IMR-90 (cell line): ENCODE results near the gene PSPN. TPM values are rescaled to one million over a fixed set of nuclear protein-coding genes. Genes with fewer than 3 reads are reported as not detected.
A peak's percentile ranks its signal among the peaks of the same experiment; 100 is the strongest.

ENCODE experiments used
- ATAC-seq: fragments of 200-7000 bp; cut with Tn5 transposase; 2 replicates; pipeline ENCODE4 v1.9.1; 2020; ENCODE audit warnings: low read depth, mild to moderate bottlenecking, moderate library complexity
- BruUV-seq: library from RNA; stranded (reverse); fragments of 400-500 nt; replicated peaks from 2 replicates; lab custom pipeline; 2021; lab: Mats Ljungman, UMichigan
- CTCF ChIA-PET: fragments of 300-600 bp; formaldehyde crosslinking; extraction: SDS; loops from one replicate; lab custom pipeline; 2021; ENCODE audit warnings: antibody characterized with exemption; lab: Yijun Ruan, JAX
- POLR2A ChIA-PET: fragments of 300-600 bp; sonication (Branson Sonifier 250); formaldehyde crosslinking; loops from one replicate; lab custom pipeline; 2022; ENCODE audit warnings: antibody characterized with exemption; ENCODE audit not compliant: unreplicated experiment; lab: Charles Lee
- DNase-seq: peaks from one replicate; pipeline ENCODE4 v3.0.0; 2013
- H2AFZ ChIP-seq: replicated peaks from 2 replicates; pipeline ENCODE3; 2013; ENCODE audit warnings: low read length, mild to moderate bottlenecking; ENCODE audit not compliant: poor library complexity
- H2AK5ac ChIP-seq: 2 replicates; pipeline ENCODE4 v1.6.1; 2013; ENCODE audit warnings: low read depth, low read length, inconsistent platforms
- H2AK9ac ChIP-seq: replicated peaks from 2 replicates; pipeline ENCODE3; 2013; ENCODE audit warnings: mild to moderate bottlenecking, low read depth, low read length, moderate library complexity; ENCODE audit not compliant: poor library complexity
- H2BK120ac ChIP-seq: 2 replicates; pipeline ENCODE4 v1.6.1; 2013; ENCODE audit warnings: low read depth, low read length, inconsistent platforms
- H2BK15ac ChIP-seq: 3 replicates; pipeline ENCODE4 v1.6.1; 2013; ENCODE audit warnings: low read depth, low read length, inconsistent platforms
- H2BK20ac ChIP-seq: 2 replicates; pipeline ENCODE4 v1.6.1; 2013; ENCODE audit warnings: low read depth, mild to moderate bottlenecking, inconsistent platforms, low read length, moderate library complexity
- H2BK5ac ChIP-seq: 2 replicates; pipeline ENCODE4 v1.6.1; 2013; ENCODE audit warnings: mild to moderate bottlenecking, low read depth, low read length, inconsistent platforms; ENCODE audit not compliant: poor library complexity, severe bottlenecking
- H3K14ac ChIP-seq: replicated peaks from 2 replicates; pipeline ENCODE4 v1.6.1; 2013; ENCODE audit warnings: low read depth, low read length, inconsistent platforms
- H3K18ac ChIP-seq: 2 replicates; pipeline ENCODE4 v1.6.1; 2013; ENCODE audit warnings: low read depth, low read length, control low read depth
- H3K23ac ChIP-seq: 2 replicates; pipeline ENCODE4 v1.6.1; 2013; ENCODE audit warnings: low read depth, low read length, inconsistent platforms
- H3K27ac ChIP-seq: 2 replicates; pipeline ENCODE4 v1.5.1; 2013; ENCODE audit warnings: mild to moderate bottlenecking, control low read depth, low read length; ENCODE audit not compliant: insufficient read depth
- H3K27me3 ChIP-seq: 2 replicates; pipeline ENCODE4 v1.6.1; 2013; ENCODE audit warnings: low read length; ENCODE audit not compliant: control insufficient read depth, insufficient read depth
- H3K36me3 ChIP-seq: 2 replicates; pipeline ENCODE4 v1.6.1; 2013; ENCODE audit warnings: low read length, mixed read lengths; ENCODE audit not compliant: control insufficient read depth, insufficient read depth
- H3K4ac ChIP-seq: 2 replicates; pipeline ENCODE4 v1.6.1; 2013; ENCODE audit warnings: low read depth, low read length, inconsistent platforms
- H3K4me1 ChIP-seq: 2 replicates; pipeline ENCODE4 v1.6.1; 2013; ENCODE audit warnings: low read length, mixed read lengths; ENCODE audit not compliant: control insufficient read depth, insufficient read depth
- H3K4me2 ChIP-seq: 2 replicates; pipeline ENCODE4 v1.6.1; 2013; ENCODE audit warnings: low read depth, mild to moderate bottlenecking, control low read depth, low read length, moderate library complexity
- H3K4me3 ChIP-seq: 2 replicates; pipeline ENCODE4 v1.5.1; 2013; ENCODE audit warnings: low read depth, mild to moderate bottlenecking, control low read depth, low read length, moderate library complexity; ENCODE audit not compliant: insufficient read depth
- H3K56ac ChIP-seq: 2 replicates; pipeline ENCODE4 v1.6.1; 2013; ENCODE audit warnings: low read length, inconsistent platforms; ENCODE audit not compliant: insufficient read depth; ENCODE audit errors: extremely low read depth
- H3K79me1 ChIP-seq, 2 experiments: 2 replicates each; pipeline ENCODE4 v1.6.1; 2013; ENCODE audit warnings: low read length in 2 of 2, inconsistent platforms in 1 of 2, low read depth in 1 of 2
- H3K9ac ChIP-seq: 2 replicates; pipeline ENCODE4 v1.6.1; 2013; ENCODE audit warnings: low read depth, low read length, control low read depth
- H3K9me1 ChIP-seq: 2 replicates; pipeline ENCODE4 v1.6.1; 2013; ENCODE audit warnings: low read length, inconsistent platforms; ENCODE audit not compliant: insufficient read depth
- H3K9me3 ChIP-seq: 2 replicates; pipeline ENCODE4 v1.6.1; 2013; ENCODE audit warnings: low read length; ENCODE audit not compliant: control insufficient read depth, insufficient read depth
- H4K20me1 ChIP-seq: 2 replicates; pipeline ENCODE4 v1.6.1; 2013; ENCODE audit warnings: low read length, inconsistent platforms; ENCODE audit not compliant: insufficient read depth
- H4K5ac ChIP-seq: 2 replicates; pipeline ENCODE4 v1.6.1; 2013; ENCODE audit warnings: mild to moderate bottlenecking, low read depth, low read length, control low read depth
- H4K8ac ChIP-seq, 2 experiments: 2 replicates each; pipeline ENCODE4 v1.6.1; 2013; ENCODE audit warnings: low read depth in 2 of 2, low read length in 2 of 2, control low read depth in 1 of 2, inconsistent platforms in 1 of 2
- H4K91ac ChIP-seq: 2 replicates; pipeline ENCODE4 v1.6.1; 2013; ENCODE audit warnings: low read depth, low read length, inconsistent platforms; ENCODE audit not compliant: insufficient read depth
- BHLHE40 ChIP-seq: fragments of 150-350 bp; IDR thresholded peaks from 2 replicates; pipeline ENCODE4 v1.6.1; 2016; ENCODE audit warnings: mild to moderate bottlenecking, low read depth, low read length
- CEBPB ChIP-seq: IDR thresholded peaks from 2 replicates; pipeline ENCODE4 v1.6.1; 2012; ENCODE audit warnings: low read depth, low read length, improper control_type of control experiment
- CHD1 ChIP-seq: IDR thresholded peaks from 2 replicates; pipeline ENCODE4 v1.6.1; 2012; ENCODE audit warnings: low read depth, low read length, improper control_type of control experiment
- ELK1 ChIP-seq: fragments of 150-350 bp; IDR thresholded peaks from 2 replicates; pipeline ENCODE4 v1.6.1; 2016; ENCODE audit warnings: low read depth, mild to moderate bottlenecking, low read length, moderate library complexity, borderline replicate concordance
- FOS ChIP-seq: fragments of 150-350 bp; IDR thresholded peaks from 2 replicates; pipeline ENCODE4 v1.6.1; 2016; ENCODE audit warnings: low read depth, low read length
- MAFK ChIP-seq: IDR thresholded peaks from 2 replicates; pipeline ENCODE4 v1.6.1; 2012; ENCODE audit warnings: low read depth, low read length, improper control_type of control experiment
- MAZ ChIP-seq: IDR thresholded peaks from 2 replicates; pipeline ENCODE4 v1.6.1; 2012; ENCODE audit warnings: low read depth, mild to moderate bottlenecking, low read length, improper control_type of control experiment, moderate library complexity, borderline replicate concordance
- MXI1 ChIP-seq: IDR thresholded peaks from 2 replicates; pipeline ENCODE4 v1.6.1; 2012; ENCODE audit warnings: low read depth, mild to moderate bottlenecking, low read length, moderate library complexity, borderline replicate concordance
- POLR2A ChIP-seq: IDR thresholded peaks from 2 replicates; pipeline ENCODE4 v1.6.1; 2012; ENCODE audit warnings: mild to moderate bottlenecking, low read depth, low read length
- RCOR1 ChIP-seq: IDR thresholded peaks from 2 replicates; pipeline ENCODE4 v1.6.1; 2012; ENCODE audit warnings: mild to moderate bottlenecking, low read length, improper control_type of control experiment; ENCODE audit not compliant: insufficient replicate concordance
- RFX5 ChIP-seq: IDR thresholded peaks from 2 replicates; pipeline ENCODE4 v1.8.0; 2012; ENCODE audit warnings: low read depth, mild to moderate bottlenecking, low read length, moderate library complexity
- SMC3 ChIP-seq: fragments of 150-350 bp; IDR thresholded peaks from 2 replicates; pipeline ENCODE4 v1.6.1; 2016; ENCODE audit warnings: low read depth, mild to moderate bottlenecking, antibody characterized with exemption, low read length, moderate library complexity
- WGBS, 2 experiments: methylation state at CpG; one replicate each; pipeline versions ENCODE4 v1.1.5 to v1.1.7; 2013; ENCODE audit warnings: missing lambda C conversion rate in 2 of 2; ENCODE audit not compliant: insufficient read length in 1 of 2; ENCODE audit errors: extremely low coverage in 2 of 2; 5-methylcytosine and 5-hydroxymethylcytosine counted together
- dilution Hi-C: fragments of 300-500 bp; cut with HindIII; formaldehyde crosslinking; loops from one replicate; pipeline ENCODE4 v1.14.3; 2018; ENCODE audit warnings: low sequenced_read_pairs; ENCODE audit not compliant: unreplicated experiment
- in situ Hi-C: fragments of 300-500 bp; cut with MboI; formaldehyde crosslinking; loops from 3 replicates; pipeline ENCODE4 v1.14.3; 2019; ENCODE audit warnings: low sequenced_read_pairs, inconsistent platforms, mixed read lengths
- intact Hi-C: fragments of 100-400 bp; cut with micrococcal nuclease; formaldehyde crosslinking; loops from 2 replicates; pipeline ENCODE4 v1.10.0; 2022
- polyA plus RNA-seq, 3 experiments: library from polyadenylated mRNA; depleted of rRNA; stranded (reverse); fragments of >200 nt; gene quantifications; 2 replicates each; pipeline ENCODE4 v1.2.3, GENCODE V29; 2012; ENCODE audit warnings: low replicate concordance in 1 of 3
- total RNA-seq: library from RNA; depleted of rRNA; stranded (reverse); fragments of >200 nt; gene quantifications from 2 replicates; pipeline ENCODE4 v1.2.3, GENCODE V29; 2012
- TF ChIP-seq, protein P1 (sequence below): conservative IDR thresholded peaks from 2 replicates; pipeline ENCODE4 v1.5.1; 2012; ENCODE audit warnings: mild to moderate bottlenecking, low read depth, low read length, improper control_type of control experiment

Gene PSPN
- total and polyA plus RNA-seq, 2 of the 4 experiments (the other 2 are of a cell fraction) = 0.34 to 0.54 TPM

DNA sequence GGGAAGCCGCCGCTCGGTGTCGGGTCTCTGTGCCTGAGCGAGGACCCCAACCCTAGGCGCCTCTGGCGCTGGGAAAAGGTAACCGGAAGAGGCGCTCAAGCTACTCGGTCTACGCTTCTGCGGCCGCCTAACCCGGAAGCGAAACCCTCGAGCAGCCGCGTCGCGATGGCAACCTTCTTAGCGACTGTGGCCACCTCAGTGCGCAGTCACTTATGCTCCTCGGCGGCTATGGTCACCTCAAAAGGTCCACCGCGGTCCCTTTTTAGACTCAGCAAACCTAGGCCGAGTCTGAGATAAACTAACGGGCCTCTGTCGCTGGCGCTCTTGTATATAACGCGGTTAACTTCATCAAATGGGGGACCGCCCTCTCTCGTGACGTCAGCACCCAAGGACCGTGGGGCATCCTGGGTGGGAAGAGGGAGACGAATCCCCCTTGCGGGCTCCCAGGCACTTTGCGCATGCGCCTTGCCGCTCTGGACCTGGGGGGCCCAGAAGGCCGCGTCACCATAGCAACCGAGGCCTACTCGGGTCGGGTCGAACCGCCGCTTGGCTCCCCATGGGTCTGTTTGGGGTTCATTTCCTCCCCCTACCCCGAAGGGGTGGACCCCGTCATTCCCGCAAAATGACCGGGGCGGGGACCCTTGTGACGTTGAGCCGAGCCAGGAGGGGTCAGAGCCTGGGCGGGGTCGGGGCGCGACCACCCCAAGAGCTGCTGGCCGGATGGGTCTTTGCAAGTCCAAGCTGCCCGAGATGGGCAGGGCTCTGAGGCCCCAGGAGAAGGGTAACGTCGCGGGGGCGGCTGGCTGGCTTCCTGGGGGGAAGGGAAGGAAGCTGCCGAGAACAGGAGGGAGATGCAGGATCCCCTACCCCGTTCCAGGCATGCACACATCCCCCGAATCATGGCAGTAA lies 17.6 kb upstream of the PSPN start, which contains the start of gene GTF2F1:
TSS of gene GTF2F1 (minus strand) at position 91 of the 909 bp plus-strand sequence. CDS start 169 bp downstream, outside the sequence.
- peak within 1 kb of the TSS; percentile 81; the same call in 1 of the 2 replicates for H3K23ac ChIP-seq
- H4K5ac ChIP-seq = peak within 1 kb of the TSS; percentile 90
- in situ Hi-C loops = no loop called here
- H3K18ac ChIP-seq = peak within 1 kb of the TSS; percentile 89
- peak within 1 kb of the TSS; percentile 95 for H2BK5ac ChIP-seq
- H4K20me1 ChIP-seq = no peaks in the 10 kb centered on the region
- peak within 1 kb of the TSS; percentile 96 to 100 for H4K8ac ChIP-seq
- peaks cover 17% of the 10 kb centered on the region for H3K36me3 ChIP-seq
- H2AK5ac ChIP-seq = peak within 1 kb of the TSS; percentile 89
- H3K27ac ChIP-seq = peak within 1 kb of the TSS; percentile 90
- H2AK9ac ChIP-seq = peak within 1 kb of the TSS; percentile 97
- H3K9me3 ChIP-seq = no peaks in the 10 kb centered on the region
- H2BK15ac ChIP-seq = peak within 1 kb of the TSS; percentile 35; the same call in 1 of the 3 replicates
- H3K14ac ChIP-seq = peak within 1 kb of the TSS; percentile 92
- peaks cover 10% of the 10 kb centered on the region for H3K9me1 ChIP-seq
- dilution Hi-C loops = no loop called here
- peak within 1 kb of the TSS; percentile 96 for H3K56ac ChIP-seq
- 0% methylated on average over 33 of the region's 69 CpGs; no CpG with 5 or more reads in 1 of the 2 experiments for WGBS, 2 experiments
- peak within 1 kb of the TSS; percentile 98 for H3K4ac ChIP-seq
- intact Hi-C loops = loop anchor here (1.0 kb wide), 2 partner anchors 20 to 175 kb away; no protein-coding TSS in a partner anchor
- peak within 1 kb of the TSS; percentile 99 for H2AFZ ChIP-seq
- ChIA-PET POLR2A (interaction anchor here (0.7 kb wide), 1 partner anchor 21 kb away, joined by 3 read pairs; the partner anchor contains the start of gene ALKBH7), CTCF (no interaction called here)
- no peaks in the 10 kb centered on the region for H3K27me3 ChIP-seq
- H4K91ac ChIP-seq = peak within 1 kb of the TSS; percentile 94
- peak within 1 kb of the TSS; percentile 81 for H3K9ac ChIP-seq
- peak within 1 kb of the TSS; percentile 66 for H3K4me3 ChIP-seq
- peak within 1 kb of the TSS; percentile 76 for H2BK120ac ChIP-seq
- H2BK20ac ChIP-seq = peak within 1 kb of the TSS; percentile 84; the same call in 1 of the 2 replicates
- peak; percentile 95 for DNase-seq
- BruUV-seq = no TSS peak
- ATAC-seq = peak; percentile 94
- peaks cover 11% of the 10 kb centered on the region for H3K4me1 ChIP-seq
- peak within 1 kb of the TSS; percentile 100 for H3K4me2 ChIP-seq
- peaks cover 14 to 29% of the 10 kb centered on the region in 2 experiments for H3K79me1 ChIP-seq
- no peak for TF ChIP-seq BHLHE40
- TF ChIP-seq POLR2A = peak; percentile 68; the same call in 1 of the 2 replicates
- TF ChIP-seq MAFK = no peak
- peak; percentile 11; the same call in 1 of the 2 replicates for TF ChIP-seq MXI1
- TF ChIP-seq CHD1 = no peak
- TF ChIP-seq CEBPB = no peak
- no peak for TF ChIP-seq ELK1
- TF ChIP-seq SMC3 = no peak
- TF ChIP-seq, protein P1, sequence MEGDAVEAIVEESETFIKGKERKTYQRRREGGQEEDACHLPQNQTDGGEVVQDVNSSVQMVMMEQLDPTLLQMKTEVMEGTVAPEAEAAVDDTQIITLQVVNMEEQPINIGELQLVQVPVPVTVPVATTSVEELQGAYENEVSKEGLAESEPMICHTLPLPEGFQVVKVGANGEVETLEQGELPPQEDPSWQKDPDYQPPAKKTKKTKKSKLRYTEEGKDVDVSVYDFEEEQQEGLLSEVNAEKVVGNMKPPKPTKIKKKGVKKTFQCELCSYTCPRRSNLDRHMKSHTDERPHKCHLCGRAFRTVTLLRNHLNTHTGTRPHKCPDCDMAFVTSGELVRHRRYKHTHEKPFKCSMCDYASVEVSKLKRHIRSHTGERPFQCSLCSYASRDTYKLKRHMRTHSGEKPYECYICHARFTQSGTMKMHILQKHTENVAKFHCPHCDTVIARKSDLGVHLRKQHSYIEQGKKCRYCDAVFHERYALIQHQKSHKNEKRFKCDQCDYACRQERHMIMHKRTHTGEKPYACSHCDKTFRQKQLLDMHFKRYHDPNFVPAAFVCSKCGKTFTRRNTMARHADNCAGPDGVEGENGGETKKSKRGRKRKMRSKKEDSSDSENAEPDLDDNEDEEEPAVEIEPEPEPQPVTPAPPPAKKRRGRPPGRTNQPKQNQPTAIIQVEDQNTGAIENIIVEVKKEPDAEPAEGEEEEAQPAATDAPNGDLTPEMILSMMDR = peak; percentile 8; the same call in 1 of the 2 replicates
- TF ChIP-seq RCOR1 = no peak
- peak; percentile 52; the same call in 1 of the 2 replicates for TF ChIP-seq MAZ
- no peak for TF ChIP-seq FOS
- no peak for TF ChIP-seq RFX5
